ENCODE measurements around the gene AFG3L2. TPM values are rescaled to one million over a fixed set of nuclear protein-coding genes. Genes with fewer than 3 reads are reported as not detected.

The AFG3L2 gene
- total and polyA plus RNA-seq, 9 of the 15 experiments (the other 6 are each of a cell fraction or from before 2014, with no cell fraction given), result 24.1 to 109 (median 84.0) TPM

- no peak for TF ChIP-seq U2AF2 (optimal IDR thresholded peaks at IDR 0.05; ENCODE audit: low read depth, low read length)
- TF ChIP-seq SREBF1 (IDR thresholded peaks at IDR 0.05; ENCODE audit: borderline replicate concordance, low read depth, low read length), result no peak
- TF ChIP-seq ZNF699 (CRISPR knock-in tag; IDR thresholded peaks at IDR 0.05; ENCODE audit: insufficient replicate concordance), result no peak
- no peak for TF ChIP-seq PCBP1 (IDR thresholded peaks at IDR 0.05; ENCODE audit: low read depth, low read length, poor library complexity, severe bottlenecking)
- no peak for TF ChIP-seq NR1H2 (CRISPR knock-in tag; IDR thresholded peaks at IDR 0.05)
- no peak for TF ChIP-seq SAFB2 (IDR thresholded peaks at IDR 0.05; ENCODE audit: borderline replicate concordance, low read depth, low read length, severe bottlenecking)
- TF ChIP-seq ZBTB2 (IDR thresholded peaks at IDR 0.05), result peak; percentile 69; the same call in 1 of the 2 replicates
- TF ChIP-seq THRA (IDR thresholded peaks at IDR 0.05), result no peak
- no peak for TF ChIP-seq ZNF584 (CRISPR knock-in tag; IDR thresholded peaks at IDR 0.05; ENCODE audit: low read depth)
- no peak for TF ChIP-seq NR2F6 (CRISPR knock-in tag; IDR thresholded peaks at IDR 0.05)
- TF ChIP-seq RBM39 (optimal IDR thresholded peaks at IDR 0.05; ENCODE audit: low read depth, low read length), result no peak
- TF ChIP-seq THRB (CRISPR knock-in tag; conservative IDR thresholded peaks at IDR 0.05), result no peak
- TF ChIP-seq BRD9 (IDR thresholded peaks at IDR 0.05; ENCODE audit: low read depth, partially characterized antibody), result no peak
- TF ChIP-seq ZBTB9 (CRISPR knock-in tag; IDR thresholded peaks at IDR 0.05), result peak; percentile 67; the same call in 1 of the 2 replicates
- no peak for TF ChIP-seq XRCC3 (IDR thresholded peaks at IDR 0.05)
- peak; percentile 58 for TF ChIP-seq PRPF4 (IDR thresholded peaks at IDR 0.05; ENCODE audit: insufficient read depth, low read depth, low read length, poor library complexity, severe bottlenecking)
- TF ChIP-seq CCAR2 (IDR thresholded peaks at IDR 0.05; ENCODE audit: low read depth, low read length), result no peak
- 0 out of 2 replicates have a peak, but pooled peaks have one; percentile 40 for TF ChIP-seq ATF2 (CRISPR knock-in tag; IDR thresholded peaks at IDR 0.05)
- peak; percentile 11; the same call in 1 of the 2 replicates for TF ChIP-seq NFIC (IDR thresholded peaks at IDR 0.05)
- TF ChIP-seq TAF1 (IDR thresholded peaks at IDR 0.05; ENCODE audit: control insufficient read depth, extremely low read depth, insufficient read depth, low read length, severe bottlenecking), result peak; percentile 43
- peak; percentile 63; the same call in 1 of the 2 replicates for TF ChIP-seq RNF2 (IDR thresholded peaks at IDR 0.05)
Observed at GRCh38 chr18:12308386-12309100, 68.5 kb downstream of the AFG3L2 start (continued).
